Measurements from ENCODE around the gene STAM. TPM values are rescaled to one million over a fixed set of nuclear protein-coding genes. Genes with fewer than 3 reads are reported as not detected.

The STAM gene
- total and polyA plus RNA-seq, 8 donors, result 6.8 to 49.2 (median 10.0) TPM

DNA sequence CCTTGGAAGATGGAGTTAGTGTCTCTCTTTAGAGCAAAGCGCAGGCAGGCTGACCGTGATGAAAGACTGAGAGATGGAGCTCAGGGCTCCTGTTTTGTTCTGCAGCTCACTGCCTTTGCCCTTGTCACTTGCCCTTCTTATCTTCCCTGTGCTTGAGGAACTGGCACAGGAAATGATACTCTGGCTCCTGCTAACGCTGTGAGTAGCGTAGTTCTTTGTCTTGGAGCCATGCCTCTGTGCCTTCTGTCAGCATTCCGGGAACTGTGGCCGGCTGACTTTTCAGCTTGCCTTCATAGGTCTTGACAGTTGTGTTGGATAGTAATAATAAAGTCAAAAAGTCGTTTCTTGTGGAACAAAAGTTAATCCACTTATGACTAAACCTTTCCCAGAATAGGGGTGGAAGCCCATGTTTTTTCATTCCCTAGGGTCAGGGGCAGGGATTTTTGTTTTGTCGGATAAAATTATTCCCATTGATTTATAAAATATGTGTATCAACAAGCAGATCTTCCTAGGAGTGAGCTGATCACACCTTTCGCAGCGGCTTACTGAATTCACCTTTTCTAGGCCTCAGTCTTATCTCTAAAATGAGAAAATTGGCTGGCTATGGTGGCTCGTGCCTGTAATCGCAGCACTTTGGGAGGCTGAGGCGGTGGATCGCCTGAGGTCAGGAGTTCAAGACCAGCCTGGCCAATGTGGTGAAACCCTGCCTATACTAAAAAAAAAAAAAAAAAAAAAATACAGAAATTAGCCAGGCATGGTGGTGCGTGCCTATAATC is 91.4 kb downstream of the STAM start:
- peak in 1 of 2 donors; percentile 76 for DNase-seq
- Histone ChIP-seq H3K27me3 (no peaks in the 10 kb centered on the region), H3K4me1 (peaks cover 0 to 19% (median 9%) of the 10 kb centered on the region in 4 donors), H3K4me3 (no peak overlapping the region), H3K36me3 (no peaks in the 10 kb centered on the region), H3K27ac (peak overlapping the region in 3 of 5 donors; percentile 30 to 69 (median 51)), H3K9me3 (no peaks in the 10 kb centered on the region)
- TF ChIP-seq EP300 (IDR thresholded peaks at IDR 0.05), result no peak
- no peak for TF ChIP-seq CTCF (IDR thresholded peaks at IDR 0.05)
- TF ChIP-seq POLR2AphosphoS5 (IDR thresholded peaks at IDR 0.05), result peak in 2 of 3 donors; percentile 34 to 56
- no peak for TF ChIP-seq POLR2A (IDR thresholded peaks at IDR 0.05)
- intact Hi-C loops (cut with DNase I; ENCODE audit: low total_unique reads), result no loop called here
- 35 to 62% (median 42%) methylated on average over 15 of the region's 15 CpGs for WGBS, 5 donors

DNA sequence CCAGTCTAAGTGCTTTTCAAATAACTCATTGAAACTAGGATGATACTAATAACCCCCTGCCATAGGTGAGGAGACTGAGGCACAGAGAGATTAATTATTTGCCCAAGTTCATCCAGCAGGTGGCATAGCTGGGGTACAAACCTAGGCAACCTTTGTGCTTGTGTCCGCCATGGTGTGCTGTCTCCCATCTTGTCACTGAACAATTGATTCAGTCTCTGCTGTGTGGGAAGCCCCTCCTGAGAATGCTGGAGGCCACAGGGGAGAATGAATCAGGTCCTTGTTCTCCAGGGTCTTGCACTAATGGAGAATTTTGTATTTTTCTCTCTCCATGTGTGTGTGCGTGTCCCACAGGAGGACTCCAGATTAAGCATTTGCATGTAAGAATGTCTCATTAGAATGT is 92.3 kb downstream of the STAM start:
- H3K36me3 ChIP-seq, result no peaks in the 10 kb centered on the region
- intact Hi-C loops (cut with DNase I; ENCODE audit: low total_unique reads), result no loop called here
- WGBS, 5 donors, result 91 to 97% (median 94%) methylated on average over 2 of the region's 2 CpGs
- H3K27me3 ChIP-seq, result no peaks in the 10 kb centered on the region
- no peak overlapping the region for H3K27ac ChIP-seq
- TF ChIP-seq EP300 (IDR thresholded peaks at IDR 0.05) (no peak), CTCF (IDR thresholded peaks at IDR 0.05) (no peak), POLR2AphosphoS5 (IDR thresholded peaks at IDR 0.05) (no peak), POLR2A (IDR thresholded peaks at IDR 0.05) (no peak)
- H3K9me3 ChIP-seq, result no peaks in the 10 kb centered on the region
- no peak for DNase-seq
- H3K4me3 ChIP-seq, result no peak overlapping the region
- peaks cover 0 to 19% (median 9%) of the 10 kb centered on the region in 4 donors for H3K4me1 ChIP-seq

DNA sequence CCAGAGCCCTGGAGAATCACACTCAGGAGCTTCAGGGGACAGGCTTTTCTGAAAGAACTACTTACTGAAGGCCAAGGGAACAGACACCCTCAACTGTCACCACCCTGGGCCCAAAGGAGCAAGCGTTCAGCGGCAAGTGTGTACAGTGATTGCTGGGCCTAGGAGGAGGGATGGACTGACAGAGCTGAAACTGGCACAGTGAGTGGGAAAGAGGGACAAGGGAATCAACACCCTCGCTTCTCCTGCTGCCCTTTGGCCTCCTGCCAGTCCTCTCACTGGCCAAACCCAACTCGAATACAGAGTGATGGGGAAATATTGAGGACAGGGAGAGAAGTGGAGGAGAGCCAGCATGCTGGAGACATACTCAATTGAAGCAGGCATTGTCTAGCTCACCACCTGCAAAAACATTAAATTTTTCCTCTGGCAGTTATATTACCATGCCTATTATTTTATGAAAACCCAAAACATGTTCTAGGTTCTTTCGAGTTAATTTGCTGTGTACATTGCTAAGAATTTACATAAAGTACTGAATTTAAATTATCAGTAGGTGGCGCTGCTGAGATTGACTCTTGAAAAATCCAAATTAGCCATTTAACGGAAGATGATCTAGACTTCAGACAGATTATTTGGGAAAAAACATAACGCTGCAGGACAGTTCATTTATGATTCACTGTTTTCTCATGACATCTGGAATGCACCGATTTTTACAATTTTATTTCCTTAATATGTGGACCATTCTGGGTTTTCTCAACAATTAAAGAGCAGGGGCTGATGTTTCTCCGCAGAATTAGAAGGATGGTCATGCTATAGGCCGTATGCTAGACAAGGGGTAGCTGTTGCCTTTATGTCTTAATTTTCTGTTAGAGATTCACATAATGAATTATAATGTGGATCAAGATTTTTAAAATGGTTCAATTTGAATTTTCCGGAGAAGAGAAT is 93.3 kb downstream of the STAM start:
- Histone ChIP-seq H3K27me3 (no peaks in the 10 kb centered on the region), H3K4me3 (no peak overlapping the region), H3K9me3 (no peaks in the 10 kb centered on the region), H3K36me3 (no peaks in the 10 kb centered on the region), H3K4me1 (peaks cover 0 to 19% (median 9%) of the 10 kb centered on the region in 4 donors), H3K27ac (no peak overlapping the region)
- TF ChIP-seq CTCF (IDR thresholded peaks at IDR 0.05) (peak in 5 of 7 experiments; percentile 5 to 62 (median 42)), POLR2AphosphoS5 (IDR thresholded peaks at IDR 0.05) (no peak)
- peak; percentile 37 to 60 for DNase-seq
- 43 to 49% (median 48%) methylated on average over 12 of the region's 12 CpGs for WGBS, 5 donors
- intact Hi-C loops (cut with DNase I; ENCODE audit: low total_unique reads), result no loop called here

- H3K27me3 ChIP-seq, result no peaks in the 10 kb centered on the region
- 75 to 91% (median 84%) methylated on average over 1 of the region's 1 CpG for WGBS, 5 donors
- no peak for DNase-seq
- H3K9me3 ChIP-seq, result no peaks in the 10 kb centered on the region
- H3K4me1 ChIP-seq, result peaks cover 0 to 25% (median 10%) of the 10 kb centered on the region in 4 donors
- intact Hi-C loops (cut with DNase I; ENCODE audit: low total_unique reads), result loop anchor here (5.0 kb wide), 1 partner anchor 133 kb away; no protein-coding TSS in a partner anchor
- H3K27ac ChIP-seq, result no peak overlapping the region
- H3K36me3 ChIP-seq, result no peaks in the 10 kb centered on the region
- H3K4me3 ChIP-seq, result no peak overlapping the region
- TF ChIP-seq EP300 (IDR thresholded peaks at IDR 0.05) (no peak), CTCF (IDR thresholded peaks at IDR 0.05) (no peak), POLR2AphosphoS5 (IDR thresholded peaks at IDR 0.05) (no peak), POLR2A (IDR thresholded peaks at IDR 0.05) (no peak)
These were observed 96.7 kb downstream of the STAM start for GRCh38 chr10:17740668-17741067.
